H1 (cell line): ENCODE measurements around the gene HYAL4.

Experiments
- GABPA ChIP-seq: IDR thresholded peaks from 2 replicates; pipeline ENCODE4 v1.6.1; 2011; ENCODE audit warnings: mild to moderate bottlenecking, low read length, moderate library complexity, borderline replicate concordance; ENCODE audit not compliant: insufficient read depth
- HDAC2 ChIP-seq, 2 experiments: fragments of 300-600 bp in 1 of 2; sonication (generic) in 1 of 2; IDR thresholded peaks; 2 replicates each; pipeline ENCODE4 v1.6.1; 2011 to 2012; ENCODE audit warnings: low read depth in 2 of 2, low read length in 2 of 2, mild to moderate bottlenecking in 2 of 2, moderate library complexity in 2 of 2, borderline replicate concordance in 1 of 2, inconsistent platforms in 1 of 2
- SRF ChIP-seq: IDR thresholded peaks from 2 replicates; pipeline ENCODE4 v1.6.1; 2011; ENCODE audit warnings: mild to moderate bottlenecking, low read depth, low read length, moderate library complexity
- TAF1 ChIP-seq: IDR thresholded peaks from 2 replicates; pipeline ENCODE4 v1.6.1; 2011; ENCODE audit warnings: mild to moderate bottlenecking, low read depth, low read length

DNA sequence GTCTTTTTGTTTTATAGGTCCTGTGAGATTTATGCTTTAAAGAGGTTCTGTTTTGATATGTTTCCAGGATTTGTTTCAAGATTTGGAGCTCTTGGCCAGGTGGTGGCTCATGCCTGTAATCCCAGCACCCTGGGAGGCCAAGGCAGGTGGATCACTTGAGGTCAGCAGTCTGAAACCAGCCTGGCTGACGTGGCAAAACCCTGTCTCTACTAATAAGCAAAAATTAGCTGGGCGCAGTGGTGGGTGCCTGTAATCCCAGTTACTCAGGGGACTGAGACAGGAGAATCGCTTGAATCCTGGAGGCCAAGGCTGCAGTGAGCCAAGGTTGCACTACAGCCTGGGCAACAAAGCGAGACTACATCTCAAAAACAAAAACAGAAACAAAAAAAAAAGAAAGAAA lies 8.3 kb upstream of the HYAL4 start:
- TF ChIP-seq SRF (no peak), HDAC2 (IDR thresholded peaks at IDR 0.05; ENCODE audit: borderline replicate concordance in 1 of 2, low read depth in 2 of 2, low read length in 2 of 2) (no peak), TAF1 (no peak), GABPA (no peak)
